Right atrium auricular region (tissue), 2 donors: ENCODE measurements around the gene YPEL2. TPM values are rescaled to one million over a fixed set of nuclear protein-coding genes. Genes with fewer than 3 reads are reported as not detected.

Source experiments
- DNase-seq: peaks from one replicate; pipeline ENCODE4 v3.0.0-alpha.2; 2019; ENCODE audit warnings: low spot score
- H3K27ac ChIP-seq, 2 donors: fragments of 200-600 bp; sonication (generic); 1 replicate in 1 of 2; 2 replicates in 1 of 2; pipeline ENCODE4 v1.5.1; 2016 to 2019
- H3K27me3 ChIP-seq, 2 donors: fragments of 200-600 bp; sonication (generic); one replicate each; pipeline versions ENCODE4 v1.5.1 to v1.6.0; 2017 to 2019
- H3K36me3 ChIP-seq: fragments of 200-600 bp; sonication (generic); one replicate; pipeline ENCODE4 v1.5.1; 2016
- H3K4me1 ChIP-seq, 2 donors: fragments of 200-600 bp; sonication (generic); one replicate each; pipeline versions ENCODE4 v1.5.1 to v1.6.0; 2017 to 2019
- H3K4me3 ChIP-seq, 2 donors: fragments of 200-600 bp; sonication (generic); 1 replicate in 1 of 2; 2 replicates in 1 of 2; pipeline ENCODE4 v1.5.1; 2017 to 2019; ENCODE audit warnings: mild to moderate bottlenecking in 1 of 2, moderate library complexity in 1 of 2
- H3K9me3 ChIP-seq, 2 donors: fragments of 200-600 bp; sonication (generic); one replicate each; pipeline ENCODE4 v1.5.1; 2019
- CTCF ChIP-seq, 2 donors: fragments of 200-600 bp; sonication (generic); IDR thresholded peaks; one replicate each; pipeline ENCODE4 v1.5.1; 2019; ENCODE audit warnings: antibody characterized with exemption in 2 of 2
- total RNA-seq, 2 donors: library from RNA; depleted of rRNA; stranded (reverse); fragments of >200 nt; gene quantifications; one replicate each; pipeline ENCODE4 v1.1.0, GENCODE V29; 2016

YPEL2 gene
- total RNA-seq, 2 donors from 2014 or later: 28.3 to 34.1 TPM

GRCh38 chr17:59345476-59345875 is 14.0 kb downstream of the YPEL2 start:
- DNase-seq: no peak
- no peak for TF ChIP-seq CTCF (IDR thresholded peaks at IDR 0.05)
- H3K27me3 ChIP-seq: no peaks in the 10 kb centered on the region
- H3K27ac ChIP-seq: peak overlapping the region in 1 of 2 donors; percentile 18
- no peaks in the 10 kb centered on the region for H3K36me3 ChIP-seq
- no peak overlapping the region for H3K4me3 ChIP-seq
- H3K4me1 ChIP-seq: peaks cover 0 to 86% of the 10 kb centered on the region in 2 donors
- no peaks in the 10 kb centered on the region for H3K9me3 ChIP-seq

GRCh38 chr17:59346341-59346740 is 14.9 kb downstream of the YPEL2 start:
- no peak for DNase-seq
- Histone ChIP-seq H3K27ac (no peak overlapping the region), H3K36me3 (no peaks in the 10 kb centered on the region), H3K9me3 (no peaks in the 10 kb centered on the region), H3K4me3 (no peak overlapping the region), H3K27me3 (no peaks in the 10 kb centered on the region), H3K4me1 (peaks cover 0 to 87% of the 10 kb centered on the region in 2 donors)
- no peak for TF ChIP-seq CTCF (IDR thresholded peaks at IDR 0.05)

GRCh38 chr17:59346876-59347407 is 15.5 kb downstream of the YPEL2 start:
- no peak for DNase-seq
- no peak overlapping the region for H3K4me3 ChIP-seq
- TF ChIP-seq CTCF (IDR thresholded peaks at IDR 0.05): no peak
- H3K27ac ChIP-seq: no peak overlapping the region
- H3K4me1 ChIP-seq: peaks cover 0 to 87% of the 10 kb centered on the region in 2 donors
- no peaks in the 10 kb centered on the region for H3K27me3 ChIP-seq
- H3K9me3 ChIP-seq: no peaks in the 10 kb centered on the region
- H3K36me3 ChIP-seq: no peaks in the 10 kb centered on the region

GRCh38 chr17:59347975-59348391 is 16.5 kb downstream of the YPEL2 start:
- no peak for TF ChIP-seq CTCF (IDR thresholded peaks at IDR 0.05)
- Histone ChIP-seq H3K9me3 (no peaks in the 10 kb centered on the region), H3K27me3 (no peaks in the 10 kb centered on the region), H3K4me1 (peaks cover 0 to 87% of the 10 kb centered on the region in 2 donors), H3K36me3 (no peaks in the 10 kb centered on the region), H3K4me3 (no peak overlapping the region), H3K27ac (peak overlapping the region in 1 of 2 donors; percentile 2)
- no peak for DNase-seq

- TF ChIP-seq CTCF (IDR thresholded peaks at IDR 0.05): no peak
- H3K27me3 ChIP-seq: no peaks in the 10 kb centered on the region
- H3K27ac ChIP-seq: peak overlapping the region in 1 of 2 donors; percentile 26
- no peak overlapping the region for H3K4me3 ChIP-seq
- no peaks in the 10 kb centered on the region for H3K9me3 ChIP-seq
- H3K36me3 ChIP-seq: no peaks in the 10 kb centered on the region
- H3K4me1 ChIP-seq: peaks cover 0 to 88% of the 10 kb centered on the region in 2 donors
- DNase-seq: no peak
Observed at GRCh38 chr17:59349178-59349577, 17.7 kb downstream of the YPEL2 start.
